Lower lobe of right lung (tissue), 2 donors: ENCODE data around the gene QPRT. TPM values are rescaled to one million over a fixed set of nuclear protein-coding genes. Genes with fewer than 3 reads are reported as not detected.

ENCODE experiments used
- ATAC-seq, 2 donors: fragments of 200-7000 bp; cut with Tn5 transposase; one replicate each; pipeline ENCODE4 v1.9.1; 2020 to 2022; ENCODE audit warnings: mild to moderate bottlenecking in 2 of 2, moderate library complexity in 2 of 2
- DNase-seq: peaks from one replicate; pipeline ENCODE4 v3.0.0-alpha.2; 2020
- H3K27ac ChIP-seq: fragments of 200-600 bp; one replicate; pipeline ENCODE4 v1.8.0; 2022
- H3K27me3 ChIP-seq: fragments of 200-600 bp; one replicate; pipeline ENCODE4 v1.8.0; 2022; ENCODE audit warnings: low read depth
- H3K36me3 ChIP-seq: fragments of 200-600 bp; one replicate; pipeline ENCODE4 v1.8.0; 2022; ENCODE audit warnings: mild to moderate bottlenecking
- H3K4me1 ChIP-seq: fragments of 200-600 bp; one replicate; pipeline ENCODE4 v1.8.0; 2022
- H3K4me3 ChIP-seq: fragments of 200-600 bp; one replicate; pipeline ENCODE4 v1.8.0; 2022; ENCODE audit warnings: mild to moderate bottlenecking
- H3K9me3 ChIP-seq: fragments of 200-600 bp; one replicate; pipeline ENCODE4 v1.8.0; 2022
- CTCF ChIP-seq: fragments of 200-600 bp; IDR thresholded peaks from one replicate; pipeline ENCODE4 v1.8.0; 2022; ENCODE audit warnings: antibody characterized with exemption, mild to moderate bottlenecking
- intact Hi-C: fragments of 100-400 bp; cut with DNase I; formaldehyde crosslinking; loops from one replicate; pipeline ENCODE4 v1.11.0; 2022
- total RNA-seq: library from RNA; stranded (reverse); fragmentation: NEBNext Ultra II Directional; extraction: Animal tissue kit (Norgen Biotek cat#: 25700); gene quantifications from one replicate; pipeline ENCODE4 v1.2.1, GENCODE V29; 2021
- donor health status: DM: no; HTN: yes; CAD: no; lungs with severe emphysema.

QPRT gene
- total RNA-seq, 1 donor from 2014 or later, result 11.0 TPM

DNA sequence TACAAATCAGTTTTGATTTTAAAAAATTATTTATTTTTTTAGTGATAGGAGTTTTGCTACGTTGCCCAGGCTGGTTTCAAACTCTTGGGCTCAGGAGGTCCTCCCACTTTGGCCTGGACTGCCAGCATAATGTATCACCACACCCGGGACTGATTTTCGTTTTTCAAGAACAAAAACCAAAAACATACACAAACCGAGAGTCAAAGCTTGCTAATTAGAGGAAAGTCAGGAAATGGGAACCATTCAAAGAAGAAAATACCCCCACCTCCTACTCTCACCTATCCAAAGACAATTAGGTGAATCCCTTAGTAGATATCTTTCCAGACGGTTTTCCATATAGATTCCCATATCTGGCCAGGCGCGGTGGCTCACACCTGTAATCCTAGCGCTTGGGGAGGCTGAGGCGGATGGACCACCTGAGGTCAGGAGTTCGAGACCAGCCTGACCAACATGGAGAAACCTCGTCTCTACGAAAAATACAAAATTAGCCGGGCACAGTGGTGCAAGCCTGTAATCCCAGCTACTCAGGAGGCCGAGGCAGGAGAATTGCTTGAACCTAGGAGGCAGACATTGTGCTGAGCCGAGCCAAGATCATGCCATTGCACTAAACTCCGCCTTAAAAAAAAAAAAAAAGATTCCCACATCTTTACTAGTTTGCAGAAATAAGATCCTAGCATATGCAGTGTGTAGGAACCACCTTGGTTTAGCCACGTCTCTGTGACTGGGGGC, 16.8 kb upstream of the QPRT start:
- H3K4me1 ChIP-seq, result peaks cover 15% of the 10 kb centered on the region
- DNase-seq (no peak), ATAC-seq (no peak)
- no peaks in the 10 kb centered on the region for H3K9me3 ChIP-seq
- H3K4me3 ChIP-seq, result peak overlapping the region; percentile 59
- no peak for TF ChIP-seq CTCF
- H3K27me3 ChIP-seq, result no peaks in the 10 kb centered on the region
- H3K36me3 ChIP-seq, result no peaks in the 10 kb centered on the region
- peak overlapping the region; percentile 72 for H3K27ac ChIP-seq
- intact Hi-C loops, result no loop called here

- Histone ChIP-seq H3K4me1 (peaks cover 16% of the 10 kb centered on the region), H3K9me3 (no peaks in the 10 kb centered on the region), H3K27ac (peak overlapping the region; percentile 72), H3K4me3 (peak overlapping the region; percentile 59), H3K27me3 (no peaks in the 10 kb centered on the region), H3K36me3 (no peaks in the 10 kb centered on the region)
- DNase-seq, result peak; percentile 50
- no peak for ATAC-seq
- no peak for TF ChIP-seq CTCF
- intact Hi-C loops, result no loop called here
Measured at GRCh38 chr16:29662729-29663015, 16.3 kb upstream of the QPRT start.

DNA sequence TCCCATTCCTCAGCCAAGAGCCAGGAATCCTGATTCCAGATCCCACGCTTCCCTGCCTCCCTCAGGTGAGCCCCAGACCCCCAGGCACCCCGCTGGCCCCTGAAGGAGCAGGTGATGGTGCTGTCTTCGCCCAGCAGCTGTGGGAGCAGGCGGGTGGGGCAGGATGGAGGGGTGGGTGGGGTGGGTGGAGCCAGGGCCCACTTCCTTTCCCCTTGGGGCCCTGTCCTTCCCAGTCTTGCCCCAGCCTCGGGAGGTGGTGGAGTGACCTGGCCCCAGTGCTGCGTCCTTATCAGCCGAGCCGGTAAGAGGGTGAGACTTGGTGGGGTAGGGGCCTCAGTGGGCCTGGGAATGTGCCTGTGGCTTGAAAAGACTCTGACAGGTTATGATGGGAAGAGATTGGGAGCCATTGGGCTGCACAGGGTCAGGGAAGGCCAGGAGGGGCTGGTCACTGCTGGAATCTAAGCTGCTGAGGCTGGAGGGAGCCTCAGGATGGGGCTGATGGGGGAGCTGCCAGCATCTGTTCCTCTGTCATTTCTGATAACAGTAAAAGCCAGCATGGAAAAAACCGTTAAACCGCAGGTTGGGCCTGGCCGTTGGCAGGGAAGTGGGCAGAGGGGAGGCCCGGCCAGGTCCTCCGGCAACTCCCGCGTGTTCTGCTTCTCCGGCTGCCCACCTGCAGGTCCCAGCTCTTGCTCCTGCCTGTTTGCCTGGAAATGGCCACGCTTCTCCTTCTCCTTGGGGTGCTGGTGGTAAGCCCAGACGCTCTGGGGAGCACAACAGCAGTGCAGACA, 15.8 kb upstream of the QPRT start, which contains the start of gene SPN:
SPN (plus strand) TSS at position 232 of the 791 bp plus-strand sequence; CDS start at position 714, 482 bp downstream.
- peak within 1 kb of the TSS; percentile 72 for H3K27ac ChIP-seq
- intact Hi-C loops, result no loop called here
- ATAC-seq, result peak; percentile 9 to 42
- H3K36me3 ChIP-seq, result no peaks in the 10 kb centered on the region
- DNase-seq, result peak; percentile 55
- H3K4me1 ChIP-seq, result peaks cover 16% of the 10 kb centered on the region
- H3K9me3 ChIP-seq, result no peaks in the 10 kb centered on the region
- TF ChIP-seq CTCF, result no peak
- no peaks in the 10 kb centered on the region for H3K27me3 ChIP-seq
- peak within 1 kb of the TSS; percentile 59 for H3K4me3 ChIP-seq

DNA sequence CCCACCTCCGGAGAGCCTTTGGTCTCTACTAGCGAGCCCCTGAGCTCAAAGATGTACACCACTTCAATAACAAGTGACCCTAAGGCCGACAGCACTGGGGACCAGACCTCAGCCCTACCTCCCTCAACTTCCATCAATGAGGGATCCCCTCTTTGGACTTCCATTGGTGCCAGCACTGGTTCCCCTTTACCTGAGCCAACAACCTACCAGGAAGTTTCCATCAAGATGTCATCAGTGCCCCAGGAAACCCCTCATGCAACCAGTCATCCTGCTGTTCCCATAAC, 15.2 kb upstream of the QPRT start:
- Histone ChIP-seq H3K4me1 (peaks cover 16% of the 10 kb centered on the region), H3K36me3 (no peaks in the 10 kb centered on the region), H3K4me3 (peak overlapping the region; percentile 59), H3K27ac (peak overlapping the region; percentile 72), H3K9me3 (no peaks in the 10 kb centered on the region), H3K27me3 (no peaks in the 10 kb centered on the region)
- TF ChIP-seq CTCF, result no peak
- ATAC-seq (no peak), DNase-seq (no peak)
- intact Hi-C loops, result no loop called here

DNA sequence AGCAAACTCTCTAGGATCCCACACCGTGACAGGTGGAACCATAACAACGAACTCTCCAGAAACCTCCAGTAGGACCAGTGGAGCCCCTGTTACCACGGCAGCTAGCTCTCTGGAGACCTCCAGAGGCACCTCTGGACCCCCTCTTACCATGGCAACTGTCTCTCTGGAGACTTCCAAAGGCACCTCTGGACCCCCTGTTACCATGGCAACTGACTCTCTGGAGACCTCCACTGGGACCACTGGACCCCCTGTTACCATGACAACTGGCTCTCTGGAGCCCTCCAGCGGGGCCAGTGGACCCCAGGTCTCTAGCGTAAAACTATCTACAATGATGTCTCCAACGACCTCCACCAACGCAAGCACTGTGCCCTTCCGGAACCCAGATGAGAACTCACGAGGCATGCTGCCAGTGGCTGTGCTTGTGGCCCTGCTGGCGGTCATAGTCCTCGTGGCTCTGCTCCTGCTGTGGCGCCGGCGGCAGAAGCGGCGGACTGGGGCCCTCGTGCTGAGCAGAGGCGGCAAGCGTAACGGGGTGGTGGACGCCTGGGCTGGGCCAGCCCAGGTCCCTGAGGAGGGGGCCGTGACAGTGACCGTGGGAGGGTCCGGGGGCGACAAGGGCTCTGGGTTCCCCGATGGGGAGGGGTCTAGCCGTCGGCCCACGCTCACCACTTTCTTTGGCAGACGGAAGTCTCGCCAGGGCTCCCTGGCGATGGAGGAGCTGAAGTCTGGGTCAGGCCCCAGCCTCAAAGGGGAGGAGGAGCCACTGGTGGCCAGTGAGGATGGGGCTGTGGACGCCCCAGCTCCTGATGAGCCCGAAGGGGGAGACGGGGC, 14.7 kb upstream of the QPRT start:
- ATAC-seq (peak; percentile 4 to 17), DNase-seq (peak; percentile 70)
- Histone ChIP-seq H3K36me3 (no peaks in the 10 kb centered on the region), H3K27me3 (no peaks in the 10 kb centered on the region), H3K9me3 (no peaks in the 10 kb centered on the region), H3K27ac (peak overlapping the region; percentile 46), H3K4me1 (peaks cover 16% of the 10 kb centered on the region), H3K4me3 (peak overlapping the region; percentile 59)
- TF ChIP-seq CTCF, result no peak
- intact Hi-C loops, result no loop called here
